ENCODE measurements around the gene MBD3L2. TPM values are rescaled to one million over a fixed set of nuclear protein-coding genes. Genes with fewer than 3 reads are reported as not detected.
"Not testable (repeated sequence)": the region's sequence is repeated elsewhere in the genome, so short reads cannot be mapped to it uniquely, and the experiment has no call there.

MBD3L2 gene
- total RNA-seq, 1 experiment from 2014 or later = not detected

DNA sequence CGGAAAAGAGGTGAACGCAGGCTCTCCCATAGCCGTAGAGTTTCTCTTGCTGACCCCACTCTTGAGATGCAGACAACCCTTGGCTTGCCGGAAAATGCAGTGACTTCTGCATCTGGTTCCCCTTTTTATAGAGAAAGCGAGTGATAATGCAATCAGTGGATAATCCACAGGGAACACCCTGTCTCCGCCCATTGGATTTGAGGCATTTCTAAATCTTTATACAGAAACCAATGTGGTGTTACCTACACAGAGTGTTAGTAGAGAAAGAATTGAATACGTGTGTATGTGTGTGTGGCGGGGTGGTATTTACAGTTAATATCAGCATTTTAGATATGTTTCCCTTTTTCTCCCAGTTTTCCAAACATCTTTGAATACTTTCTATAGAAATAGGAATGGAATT is 9.5 kb downstream of the MBD3L2 start, which contains the start of gene MBD3L3:
Gene MBD3L3 (minus strand): TSS at position 101 of the 400 bp plus-strand sequence. CDS start 71 bp downstream, at position 30.
- DNase-seq (ENCODE audit: low spot score); H3K9me3 Mint-ChIP-seq; H3K27me3 Mint-ChIP-seq (ENCODE audit: low read depth); H3K4me1 Mint-ChIP-seq; ATAC-seq; H3K27ac Mint-ChIP-seq; CTCF ChIA-PET; H3K36me3 Mint-ChIP-seq; POLR2A ChIA-PET; H3K4me3 Mint-ChIP-seq: not testable (repeated sequence)

DNA sequence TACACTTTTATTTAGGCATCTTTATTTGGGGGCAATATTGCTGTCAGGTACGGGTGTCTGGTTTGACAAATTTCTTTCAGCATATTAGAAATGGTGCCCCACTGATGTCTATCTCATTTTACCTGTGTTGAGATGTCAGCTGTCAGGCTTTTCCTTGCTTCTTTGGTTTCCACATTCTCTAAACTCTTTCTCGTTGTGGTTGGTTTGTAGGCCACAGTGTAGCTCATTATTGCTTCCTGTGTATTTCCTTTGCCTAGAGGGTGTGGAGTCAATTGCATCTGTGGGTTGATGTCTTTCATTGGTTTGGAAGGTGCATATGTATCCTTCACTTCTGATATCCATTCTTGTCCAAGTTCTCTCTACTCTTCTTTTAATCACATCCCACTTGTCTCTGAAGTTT is 10.9 kb downstream of the MBD3L2 start:
- CTCF ChIA-PET; H3K27me3 Mint-ChIP-seq (ENCODE audit: low read depth); H3K4me1 Mint-ChIP-seq; H3K4me3 Mint-ChIP-seq; H3K36me3 Mint-ChIP-seq; POLR2A ChIA-PET; DNase-seq (ENCODE audit: low spot score); H3K27ac Mint-ChIP-seq; ATAC-seq: not testable (repeated sequence)
- peaks cover 18% of the 10 kb centered on the region for H3K9me3 Mint-ChIP-seq

DNA sequence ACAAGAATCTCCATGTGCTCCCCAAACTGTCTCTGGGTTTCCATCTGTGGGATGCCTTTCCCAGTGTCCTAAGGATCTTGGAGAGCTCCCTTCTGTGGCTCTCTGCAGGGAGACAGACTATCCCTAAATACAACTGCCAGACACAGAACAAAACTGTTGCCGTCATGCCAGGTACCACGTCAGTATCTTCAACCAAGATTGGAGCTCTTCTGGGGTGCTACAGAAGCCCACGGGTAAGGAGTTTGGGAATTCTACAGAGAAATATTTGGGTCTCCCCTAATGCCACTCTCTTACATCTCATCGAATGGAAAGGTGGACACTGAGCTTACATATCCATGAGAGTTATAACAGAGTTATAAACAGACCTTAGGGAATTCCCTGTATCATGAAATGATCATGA is 14.2 kb downstream of the MBD3L2 start:
- no peak for ATAC-seq
- H3K4me3 Mint-ChIP-seq = no peak overlapping the region
- H3K36me3 Mint-ChIP-seq = peaks cover 11% of the 10 kb centered on the region
- POLR2A ChIA-PET = no interaction called here
- CTCF ChIA-PET = no interaction called here
- H3K27ac Mint-ChIP-seq = no peak overlapping the region
- no peaks in the 10 kb centered on the region for H3K4me1 Mint-ChIP-seq
- peaks cover 37% of the 10 kb centered on the region for H3K9me3 Mint-ChIP-seq
- H3K27me3 Mint-ChIP-seq (ENCODE audit: low read depth) = no peaks in the 10 kb centered on the region
- DNase-seq (ENCODE audit: low spot score) = no peak
- TF ChIP-seq, protein P1, sequence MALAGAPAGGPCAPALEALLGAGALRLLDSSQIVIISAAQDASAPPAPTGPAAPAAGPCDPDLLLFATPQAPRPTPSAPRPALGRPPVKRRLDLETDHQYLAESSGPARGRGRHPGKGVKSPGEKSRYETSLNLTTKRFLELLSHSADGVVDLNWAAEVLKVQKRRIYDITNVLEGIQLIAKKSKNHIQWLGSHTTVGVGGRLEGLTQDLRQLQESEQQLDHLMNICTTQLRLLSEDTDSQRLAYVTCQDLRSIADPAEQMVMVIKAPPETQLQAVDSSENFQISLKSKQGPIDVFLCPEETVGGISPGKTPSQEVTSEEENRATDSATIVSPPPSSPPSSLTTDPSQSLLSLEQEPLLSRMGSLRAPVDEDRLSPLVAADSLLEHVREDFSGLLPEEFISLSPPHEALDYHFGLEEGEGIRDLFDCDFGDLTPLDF (CRISPR knock-in tag; IDR thresholded peaks at IDR 0.05) = no peak
- TF ChIP-seq, protein P2, sequence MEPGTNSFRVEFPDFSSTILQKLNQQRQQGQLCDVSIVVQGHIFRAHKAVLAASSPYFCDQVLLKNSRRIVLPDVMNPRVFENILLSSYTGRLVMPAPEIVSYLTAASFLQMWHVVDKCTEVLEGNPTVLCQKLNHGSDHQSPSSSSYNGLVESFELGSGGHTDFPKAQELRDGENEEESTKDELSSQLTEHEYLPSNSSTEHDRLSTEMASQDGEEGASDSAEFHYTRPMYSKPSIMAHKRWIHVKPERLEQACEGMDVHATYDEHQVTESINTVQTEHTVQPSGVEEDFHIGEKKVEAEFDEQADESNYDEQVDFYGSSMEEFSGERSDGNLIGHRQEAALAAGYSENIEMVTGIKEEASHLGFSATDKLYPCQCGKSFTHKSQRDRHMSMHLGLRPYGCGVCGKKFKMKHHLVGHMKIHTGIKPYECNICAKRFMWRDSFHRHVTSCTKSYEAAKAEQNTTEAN (CRISPR knock-in tag; IDR thresholded peaks at IDR 0.05) = no peak
- TF ChIP-seq GABPB1 (CRISPR knock-in tag; IDR thresholded peaks at IDR 0.05) (no peak), ELF4 (CRISPR knock-in tag; IDR thresholded peaks at IDR 0.05; ENCODE audit: low read depth) (no peak), ZNF317 (CRISPR knock-in tag; IDR thresholded peaks at IDR 0.05; ENCODE audit: borderline replicate concordance, low read depth) (no peak), ZNF396 (CRISPR knock-in tag; IDR thresholded peaks at IDR 0.05; ENCODE audit: borderline replicate concordance) (no peak), IRF2 (CRISPR knock-in tag; IDR thresholded peaks at IDR 0.05; ENCODE audit: borderline replicate concordance, low read depth) (no peak), NFE2L1 (CRISPR knock-in tag; IDR thresholded peaks at IDR 0.05) (no peak)
- TF ChIP-seq, protein P3, sequence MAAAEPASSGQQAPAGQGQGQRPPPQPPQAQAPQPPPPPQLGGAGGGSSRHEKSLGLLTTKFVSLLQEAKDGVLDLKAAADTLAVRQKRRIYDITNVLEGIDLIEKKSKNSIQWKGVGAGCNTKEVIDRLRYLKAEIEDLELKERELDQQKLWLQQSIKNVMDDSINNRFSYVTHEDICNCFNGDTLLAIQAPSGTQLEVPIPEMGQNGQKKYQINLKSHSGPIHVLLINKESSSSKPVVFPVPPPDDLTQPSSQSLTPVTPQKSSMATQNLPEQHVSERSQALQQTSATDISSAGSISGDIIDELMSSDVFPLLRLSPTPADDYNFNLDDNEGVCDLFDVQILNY (CRISPR knock-in tag; IDR thresholded peaks at IDR 0.05) = no peak
- TF ChIP-seq, protein P4, sequence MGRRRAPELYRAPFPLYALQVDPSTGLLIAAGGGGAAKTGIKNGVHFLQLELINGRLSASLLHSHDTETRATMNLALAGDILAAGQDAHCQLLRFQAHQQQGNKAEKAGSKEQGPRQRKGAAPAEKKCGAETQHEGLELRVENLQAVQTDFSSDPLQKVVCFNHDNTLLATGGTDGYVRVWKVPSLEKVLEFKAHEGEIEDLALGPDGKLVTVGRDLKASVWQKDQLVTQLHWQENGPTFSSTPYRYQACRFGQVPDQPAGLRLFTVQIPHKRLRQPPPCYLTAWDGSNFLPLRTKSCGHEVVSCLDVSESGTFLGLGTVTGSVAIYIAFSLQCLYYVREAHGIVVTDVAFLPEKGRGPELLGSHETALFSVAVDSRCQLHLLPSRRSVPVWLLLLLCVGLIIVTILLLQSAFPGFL (CRISPR knock-in tag; IDR thresholded peaks at IDR 0.05; ENCODE audit: borderline replicate concordance) = no peak
- TF ChIP-seq, protein P5, sequence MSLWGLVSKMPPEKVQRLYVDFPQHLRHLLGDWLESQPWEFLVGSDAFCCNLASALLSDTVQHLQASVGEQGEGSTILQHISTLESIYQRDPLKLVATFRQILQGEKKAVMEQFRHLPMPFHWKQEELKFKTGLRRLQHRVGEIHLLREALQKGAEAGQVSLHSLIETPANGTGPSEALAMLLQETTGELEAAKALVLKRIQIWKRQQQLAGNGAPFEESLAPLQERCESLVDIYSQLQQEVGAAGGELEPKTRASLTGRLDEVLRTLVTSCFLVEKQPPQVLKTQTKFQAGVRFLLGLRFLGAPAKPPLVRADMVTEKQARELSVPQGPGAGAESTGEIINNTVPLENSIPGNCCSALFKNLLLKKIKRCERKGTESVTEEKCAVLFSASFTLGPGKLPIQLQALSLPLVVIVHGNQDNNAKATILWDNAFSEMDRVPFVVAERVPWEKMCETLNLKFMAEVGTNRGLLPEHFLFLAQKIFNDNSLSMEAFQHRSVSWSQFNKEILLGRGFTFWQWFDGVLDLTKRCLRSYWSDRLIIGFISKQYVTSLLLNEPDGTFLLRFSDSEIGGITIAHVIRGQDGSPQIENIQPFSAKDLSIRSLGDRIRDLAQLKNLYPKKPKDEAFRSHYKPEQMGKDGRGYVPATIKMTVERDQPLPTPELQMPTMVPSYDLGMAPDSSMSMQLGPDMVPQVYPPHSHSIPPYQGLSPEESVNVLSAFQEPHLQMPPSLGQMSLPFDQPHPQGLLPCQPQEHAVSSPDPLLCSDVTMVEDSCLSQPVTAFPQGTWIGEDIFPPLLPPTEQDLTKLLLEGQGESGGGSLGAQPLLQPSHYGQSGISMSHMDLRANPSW (CRISPR knock-in tag; conservative IDR thresholded peaks at IDR 0.05; ENCODE audit: low read depth) = no peak
- TF ChIP-seq, protein P6, sequence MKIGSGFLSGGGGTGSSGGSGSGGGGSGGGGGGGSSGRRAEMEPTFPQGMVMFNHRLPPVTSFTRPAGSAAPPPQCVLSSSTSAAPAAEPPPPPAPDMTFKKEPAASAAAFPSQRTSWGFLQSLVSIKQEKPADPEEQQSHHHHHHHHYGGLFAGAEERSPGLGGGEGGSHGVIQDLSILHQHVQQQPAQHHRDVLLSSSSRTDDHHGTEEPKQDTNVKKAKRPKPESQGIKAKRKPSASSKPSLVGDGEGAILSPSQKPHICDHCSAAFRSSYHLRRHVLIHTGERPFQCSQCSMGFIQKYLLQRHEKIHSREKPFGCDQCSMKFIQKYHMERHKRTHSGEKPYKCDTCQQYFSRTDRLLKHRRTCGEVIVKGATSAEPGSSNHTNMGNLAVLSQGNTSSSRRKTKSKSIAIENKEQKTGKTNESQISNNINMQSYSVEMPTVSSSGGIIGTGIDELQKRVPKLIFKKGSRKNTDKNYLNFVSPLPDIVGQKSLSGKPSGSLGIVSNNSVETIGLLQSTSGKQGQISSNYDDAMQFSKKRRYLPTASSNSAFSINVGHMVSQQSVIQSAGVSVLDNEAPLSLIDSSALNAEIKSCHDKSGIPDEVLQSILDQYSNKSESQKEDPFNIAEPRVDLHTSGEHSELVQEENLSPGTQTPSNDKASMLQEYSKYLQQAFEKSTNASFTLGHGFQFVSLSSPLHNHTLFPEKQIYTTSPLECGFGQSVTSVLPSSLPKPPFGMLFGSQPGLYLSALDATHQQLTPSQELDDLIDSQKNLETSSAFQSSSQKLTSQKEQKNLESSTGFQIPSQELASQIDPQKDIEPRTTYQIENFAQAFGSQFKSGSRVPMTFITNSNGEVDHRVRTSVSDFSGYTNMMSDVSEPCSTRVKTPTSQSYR (CRISPR knock-in tag; IDR thresholded peaks at IDR 0.05) = no peak
- TF ChIP-seq, protein P7, sequence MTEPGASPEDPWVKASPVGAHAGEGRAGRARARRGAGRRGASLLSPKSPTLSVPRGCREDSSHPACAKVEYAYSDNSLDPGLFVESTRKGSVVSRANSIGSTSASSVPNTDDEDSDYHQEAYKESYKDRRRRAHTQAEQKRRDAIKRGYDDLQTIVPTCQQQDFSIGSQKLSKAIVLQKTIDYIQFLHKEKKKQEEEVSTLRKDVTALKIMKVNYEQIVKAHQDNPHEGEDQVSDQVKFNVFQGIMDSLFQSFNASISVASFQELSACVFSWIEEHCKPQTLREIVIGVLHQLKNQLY (CRISPR knock-in tag; IDR thresholded peaks at IDR 0.05) = no peak
- TF ChIP-seq, protein P8, sequence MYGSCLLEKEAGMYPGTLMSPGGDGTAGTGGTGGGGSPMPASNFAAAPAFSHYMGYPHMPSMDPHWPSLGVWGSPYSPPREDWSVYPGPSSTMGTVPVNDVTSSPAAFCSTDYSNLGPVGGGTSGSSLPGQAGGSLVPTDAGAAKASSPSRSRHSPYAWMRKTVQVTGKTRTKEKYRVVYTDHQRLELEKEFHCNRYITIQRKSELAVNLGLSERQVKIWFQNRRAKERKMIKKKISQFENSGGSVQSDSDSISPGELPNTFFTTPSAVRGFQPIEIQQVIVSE (CRISPR knock-in tag; IDR thresholded peaks at IDR 0.05; ENCODE audit: borderline replicate concordance) = no peak
- TF ChIP-seq, protein P9, sequence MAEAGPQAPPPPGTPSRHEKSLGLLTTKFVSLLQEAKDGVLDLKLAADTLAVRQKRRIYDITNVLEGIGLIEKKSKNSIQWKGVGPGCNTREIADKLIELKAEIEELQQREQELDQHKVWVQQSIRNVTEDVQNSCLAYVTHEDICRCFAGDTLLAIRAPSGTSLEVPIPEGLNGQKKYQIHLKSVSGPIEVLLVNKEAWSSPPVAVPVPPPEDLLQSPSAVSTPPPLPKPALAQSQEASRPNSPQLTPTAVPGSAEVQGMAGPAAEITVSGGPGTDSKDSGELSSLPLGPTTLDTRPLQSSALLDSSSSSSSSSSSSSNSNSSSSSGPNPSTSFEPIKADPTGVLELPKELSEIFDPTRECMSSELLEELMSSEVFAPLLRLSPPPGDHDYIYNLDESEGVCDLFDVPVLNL (CRISPR knock-in tag; IDR thresholded peaks at IDR 0.05; ENCODE audit: borderline replicate concordance, low read depth) = no peak
